Naive thymus-derived CD8-positive, alpha-beta T cell (primary cell): Measurements from ENCODE around the gene ITM2A. TPM values are rescaled to one million over a fixed set of nuclear protein-coding genes. Genes with fewer than 3 reads are reported as not detected.

Source experiments
- ATAC-seq, 2 donors: fragments of 150-1000 bp; cut with Tn5 transposase in 1 of 2; sonication (Bioruptor Pico), chemical (Tn5 transposase) in 1 of 2; 1 replicate in 1 of 2; 2 replicates in 1 of 2; pipeline ENCODE4 v1.10.0; 2021; ENCODE audit warnings: mild to moderate bottlenecking in 2 of 2, moderate library complexity in 2 of 2
- POLR2A ChIA-PET: fragments of 350-600 bp; sonication (Branson Sonifier 250); formaldehyde crosslinking; loops from one replicate; lab custom pipeline; 2021; ENCODE audit warnings: antibody characterized with exemption; lab: Charles Lee
- DNase-seq, 10 donors: peaks; one replicate each; pipeline versions ENCODE4 v3.0.0 to v3.0.0-alpha.2; 2020 to 2022
- H3K27ac Mint-ChIP-seq, 10 donors: one replicate each; pipeline ENCODE4 v1.8.0; 2020 to 2022; ENCODE audit warnings: mild to moderate bottlenecking in 10 of 10, mixed read lengths in 10 of 10, moderate library complexity in 4 of 10, inconsistent platforms in 1 of 10
- H3K27me3 Mint-ChIP-seq, 5 donors: one replicate each; pipeline ENCODE4 v1.8.0; 2021 to 2022; ENCODE audit warnings: mixed read lengths in 5 of 5
- H3K36me3 Mint-ChIP-seq, 3 donors: one replicate each; pipeline ENCODE4 v1.8.0; 2020 to 2022; ENCODE audit warnings: mixed read lengths in 3 of 3, mild to moderate bottlenecking in 2 of 3, inconsistent platforms in 1 of 3
- H3K4me1 Mint-ChIP-seq, 4 donors: one replicate each; pipeline ENCODE4 v1.8.0; 2021 to 2022; ENCODE audit warnings: mixed read lengths in 4 of 4
- H3K4me3 Mint-ChIP-seq, 10 donors: one replicate each; pipeline ENCODE4 v1.8.0; 2020 to 2022; ENCODE audit warnings: mild to moderate bottlenecking in 10 of 10, mixed read lengths in 10 of 10, moderate library complexity in 6 of 10, inconsistent platforms in 1 of 10
- H3K9me3 Mint-ChIP-seq, 9 donors: one replicate each; pipeline ENCODE4 v1.8.0; 2020 to 2022; ENCODE audit warnings: mixed read lengths in 9 of 9, mild to moderate bottlenecking in 3 of 9, inconsistent platforms in 1 of 9, moderate library complexity in 1 of 9
- polyA plus RNA-seq, 3 donors: library from polyadenylated mRNA; unstranded; fragments of 300-500 nt; fragmentation: Illumina TruSeq; gene quantifications; one replicate each; pipeline ENCODE4 v1.2.3, GENCODE V29; 2021
- total RNA-seq, 8 experiments: library from RNA in 2 of 8; stranded (reverse) in 2 of 8; gene quantifications; one replicate each; pipeline ENCODE4 v1.2.3 and lab custom pipeline; 2021 to 2026

The ITM2A gene
- total and polyA plus RNA-seq, 5 experiments from 2014 or later = 61.1 to 458 (median 215) TPM

GRCh38 chrX:79368441-79368840 is 1.3 kb upstream of the ITM2A start:
- ATAC-seq = no peak
- POLR2A ChIA-PET = no interaction called here

DNA sequence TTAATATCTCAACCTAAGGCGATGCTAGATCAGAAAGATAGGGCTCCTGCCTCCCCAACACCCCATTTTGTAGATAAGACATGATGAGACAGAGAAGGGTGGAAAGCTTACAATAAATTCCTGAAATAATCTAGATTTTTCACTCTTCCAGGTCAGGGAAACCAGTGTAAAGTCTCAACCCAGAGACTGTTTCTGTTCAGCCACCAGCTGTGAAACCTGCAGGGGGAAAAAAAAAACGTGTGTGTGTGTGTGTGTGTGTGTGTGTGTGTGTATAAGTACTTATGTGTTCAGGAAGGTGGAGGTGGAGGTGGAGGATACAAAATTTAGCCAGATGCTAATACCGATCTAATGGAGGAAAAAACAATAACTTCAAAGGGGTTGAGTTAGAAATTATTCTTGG is 773 bp upstream of the ITM2A start:
- Mint-ChIP-seq H3K4me1 (peaks cover 6 to 39% (median 26%) of the 10 kb centered on the region in 4 donors), H3K27me3 (no peaks in the 10 kb centered on the region), H3K4me3 (peak overlapping the region; percentile 88 to 99 (median 96)), H3K27ac (peak overlapping the region; percentile 95 to 99 (median 97)), H3K9me3 (peaks cover 0 to 3% (median 0%) of the 10 kb centered on the region in 9 donors), H3K36me3 (peaks cover 1 to 6% (median 2%) of the 10 kb centered on the region in 3 donors)
- DNase-seq (no peak), ATAC-seq (no peak)
- POLR2A ChIA-PET = interaction anchor here (0.7 kb wide), 1 partner anchor 370 kb away, joined by 3 read pairs; no protein-coding TSS in a partner anchor

More at GRCh38 chrX:79368441-79368840, 1.3 kb upstream of the ITM2A start:
- Mint-ChIP-seq H3K4me1 (peaks cover 6 to 38% (median 23%) of the 10 kb centered on the region in 4 donors), H3K27me3 (no peaks in the 10 kb centered on the region), H3K36me3 (peaks cover 0 to 6% (median 0%) of the 10 kb centered on the region in 3 donors), H3K4me3 (peak overlapping the region in 3 of 10 donors; percentile 3 to 97 (median 95)), H3K9me3 (peaks cover 0 to 3% (median 0%) of the 10 kb centered on the region in 9 donors), H3K27ac (peak overlapping the region in 4 of 10 donors; percentile 97 to 99 (median 97))
- no peak for DNase-seq

- H3K9me3 Mint-ChIP-seq = peaks cover 0 to 3% (median 0%) of the 10 kb centered on the region in 9 donors
- H3K36me3 Mint-ChIP-seq = peaks cover 6 to 14% (median 6%) of the 10 kb centered on the region in 3 donors
- DNase-seq = peak in 2 of 10 donors; percentile 38 to 53
- ATAC-seq = peak in 1 of 2 donors; percentile 43
- peak overlapping the region; percentile 88 to 99 (median 96) for H3K4me3 Mint-ChIP-seq
- no peaks in the 10 kb centered on the region for H3K27me3 Mint-ChIP-seq
- POLR2A ChIA-PET = no interaction called here
- H3K27ac Mint-ChIP-seq = peak overlapping the region; percentile 95 to 99 (median 97)
- peaks cover 10 to 44% (median 30%) of the 10 kb centered on the region in 4 donors for H3K4me1 Mint-ChIP-seq
Observed at GRCh38 chrX:79366556-79366872, 620 bp downstream of the ITM2A start.

GRCh38 chrX:79365591-79365990 is 1.5 kb downstream of the ITM2A start:
- Mint-ChIP-seq H3K4me1 (peaks cover 11 to 49% (median 35%) of the 10 kb centered on the region in 4 donors), H3K9me3 (peaks cover 0 to 3% (median 0%) of the 10 kb centered on the region in 9 donors), H3K27ac (peak overlapping the region; percentile 33 to 99 (median 97)), H3K4me3 (peak overlapping the region; percentile 88 to 99 (median 96)), H3K36me3 (peaks cover 6 to 23% (median 6%) of the 10 kb centered on the region in 3 donors), H3K27me3 (no peaks in the 10 kb centered on the region)
- DNase-seq = no peak
- POLR2A ChIA-PET = interaction anchor here (0.6 to 0.7 kb wide), 2 partner anchors 35 to 201 kb away, joined by 3 to 4 read pairs; no protein-coding TSS in a partner anchor
- no peak for ATAC-seq

GRCh38 chrX:79364306-79364705 is 2.8 kb downstream of the ITM2A start:
- no peaks in the 10 kb centered on the region for H3K27me3 Mint-ChIP-seq
- DNase-seq (no peak), ATAC-seq (no peak)
- peaks cover 0 to 3% (median 0%) of the 10 kb centered on the region in 9 donors for H3K9me3 Mint-ChIP-seq
- peaks cover 9 to 49% (median 35%) of the 10 kb centered on the region in 4 donors for H3K4me1 Mint-ChIP-seq
- POLR2A ChIA-PET = no interaction called here
- H3K36me3 Mint-ChIP-seq = peaks cover 6 to 30% (median 6%) of the 10 kb centered on the region in 3 donors
- H3K4me3 Mint-ChIP-seq = peak overlapping the region in 9 of 10 donors; percentile 42 to 73 (median 65)
- H3K27ac Mint-ChIP-seq = peak overlapping the region in 8 of 10 donors; percentile 5 to 66 (median 58)

- Mint-ChIP-seq H3K27me3 (no peaks in the 10 kb centered on the region), H3K4me1 (peaks cover 11 to 34% (median 24%) of the 10 kb centered on the region in 4 donors), H3K27ac (peak overlapping the region; percentile 61 to 95 (median 84)), H3K4me3 (peak overlapping the region in 5 of 10 donors; percentile 3 to 50 (median 24)), H3K36me3 (peaks cover 1 to 43% (median 16%) of the 10 kb centered on the region in 3 donors), H3K9me3 (peaks cover 0 to 3% (median 0%) of the 10 kb centered on the region in 9 donors)
- ATAC-seq (peak; percentile 47 to 83), DNase-seq (peak in 4 of 10 donors; percentile 4 to 49 (median 31))
- POLR2A ChIA-PET = no interaction called here
Observed at GRCh38 chrX:79361192-79361870, 5.8 kb downstream of the ITM2A start.

GRCh38 chrX:79336869-79337815 is 30.0 kb downstream of the ITM2A start:
- peak overlapping the region; percentile 74 to 94 (median 86) for H3K27ac Mint-ChIP-seq
- peaks cover 0 to 3% (median 0%) of the 10 kb centered on the region in 9 donors for H3K9me3 Mint-ChIP-seq
- peaks cover 0 to 4% (median 3%) of the 10 kb centered on the region in 3 donors for H3K36me3 Mint-ChIP-seq
- H3K27me3 Mint-ChIP-seq = no peaks in the 10 kb centered on the region
- peak; percentile 71 for ATAC-seq
- peak in 2 of 10 donors; percentile 23 to 40 for DNase-seq
- peak overlapping the region; percentile 60 to 85 (median 79) for H3K4me3 Mint-ChIP-seq
- POLR2A ChIA-PET = interaction anchor here (0.9 kb wide), 1 partner anchor 12 kb away, joined by 3 read pairs; no protein-coding TSS in a partner anchor
- H3K4me1 Mint-ChIP-seq = peaks cover 0 to 23% (median 10%) of the 10 kb centered on the region in 4 donors

DNA sequence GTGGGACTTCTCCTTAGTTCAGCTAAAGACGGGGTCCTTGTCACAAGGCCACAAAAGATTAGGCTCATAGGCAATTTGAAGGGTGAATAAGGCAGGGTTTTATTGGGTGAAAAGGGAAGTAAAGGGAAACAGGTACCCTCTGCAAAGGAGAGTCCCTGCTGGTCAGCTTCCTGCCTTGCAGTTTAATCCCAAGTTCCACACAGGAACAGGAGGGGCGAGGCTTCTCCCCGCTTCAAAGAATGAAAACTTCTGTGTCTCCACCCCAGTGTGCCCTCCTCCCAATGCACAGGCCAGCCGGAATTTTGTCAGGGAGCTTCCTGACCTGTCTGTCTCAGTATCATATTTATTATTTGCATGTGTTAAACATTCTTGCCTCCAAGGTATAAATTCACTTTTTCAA is 37.1 kb downstream of the ITM2A start:
- H3K27ac Mint-ChIP-seq = peak overlapping the region in 2 of 10 donors; percentile 49 to 68
- no peaks in the 10 kb centered on the region for H3K9me3 Mint-ChIP-seq
- peaks cover 0 to 10% (median 2%) of the 10 kb centered on the region in 4 donors for H3K4me1 Mint-ChIP-seq
- ATAC-seq (no peak), DNase-seq (no peak)
- no peak overlapping the region for H3K4me3 Mint-ChIP-seq
- no peaks in the 10 kb centered on the region for H3K27me3 Mint-ChIP-seq
- POLR2A ChIA-PET = no interaction called here
- peaks cover 0 to 3% (median 0%) of the 10 kb centered on the region in 3 donors for H3K36me3 Mint-ChIP-seq

- ATAC-seq (peak; percentile 69 to 88), DNase-seq (peak in 7 of 10 donors; percentile 1 to 49 (median 12))
- Mint-ChIP-seq H3K9me3 (no peaks in the 10 kb centered on the region), H3K4me1 (peaks cover 0 to 12% (median 3%) of the 10 kb centered on the region in 4 donors), H3K36me3 (peaks cover 0 to 2% (median 0%) of the 10 kb centered on the region in 3 donors), H3K27ac (peak overlapping the region; percentile 14 to 88 (median 76)), H3K27me3 (no peaks in the 10 kb centered on the region), H3K4me3 (peak overlapping the region; percentile 24 to 80 (median 56))
- POLR2A ChIA-PET = interaction anchor here (0.9 kb wide), 1 partner anchor 12 kb away, joined by 3 read pairs; no protein-coding TSS in a partner anchor
Observed at GRCh38 chrX:79325263-79325958, 41.7 kb downstream of the ITM2A start.
